ENCODE data around the gene HPS1. TPM values are rescaled to one million over a fixed set of nuclear protein-coding genes. Genes with fewer than 3 reads are reported as not detected.

Gene HPS1
- total RNA-seq, 1 experiment from 2014 or later, result 19.1 TPM

DNA sequence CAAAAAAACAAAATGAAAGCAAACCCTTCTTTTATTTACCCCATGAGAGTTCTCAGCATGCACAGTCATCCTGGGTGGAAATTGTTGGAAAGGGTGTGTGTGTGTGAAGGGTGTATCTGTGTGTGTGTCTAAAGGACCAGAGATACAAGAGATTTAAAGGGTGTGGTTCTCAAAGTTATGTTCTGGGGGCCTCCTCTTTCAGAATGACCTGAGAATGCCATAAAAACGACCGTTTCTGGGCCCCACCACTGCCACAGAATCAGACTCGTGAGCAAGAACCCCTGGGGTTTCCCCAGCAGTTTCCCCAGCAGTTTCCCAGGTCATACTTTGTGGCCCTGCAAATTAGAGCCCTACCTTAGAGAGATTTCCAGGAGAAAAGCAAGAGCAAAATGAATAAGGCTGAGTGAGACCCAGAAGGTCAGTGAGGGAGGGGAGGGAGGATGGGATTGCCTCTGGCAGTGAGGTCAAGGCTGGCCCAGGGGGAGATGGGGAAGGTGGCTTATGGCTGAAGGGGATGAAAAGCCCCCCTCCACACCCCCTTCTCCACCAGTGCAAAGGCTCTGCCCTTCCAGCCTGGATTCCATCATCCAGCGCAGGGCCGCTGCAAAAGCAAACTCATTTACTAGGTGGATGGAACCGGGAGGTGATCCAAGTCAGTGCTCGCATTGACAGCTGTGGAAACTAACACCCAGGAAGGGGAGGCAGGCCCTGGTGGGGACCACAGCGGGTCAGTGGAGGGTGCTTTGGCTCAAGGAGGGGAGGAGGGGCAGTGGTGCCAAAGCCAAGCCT, 42.0 kb downstream of the HPS1 start:
- Histone ChIP-seq H3K4me1 (ENCODE audit: insufficient read depth, low read length) (peaks cover 26% of the 10 kb centered on the region), H3K79me2 (ENCODE audit: low read length) (no peaks in the 10 kb centered on the region), H3K9me2 (replicated peaks; ENCODE audit: low read length) (no peaks in the 10 kb centered on the region), H3K4me3 (ENCODE audit: low read length) (peak overlapping the region; percentile 50), H3K9ac (ENCODE audit: low read length) (peak overlapping the region; percentile 74), H3K9me3 (ENCODE audit: low read length) (no peaks in the 10 kb centered on the region), H3K27ac (ENCODE audit: low read length) (peak overlapping the region; percentile 97), H2AFZ (ENCODE audit: low read length) (peak overlapping the region; percentile 28), H3K4me2 (ENCODE audit: low read length) (peak overlapping the region; percentile 72), H3F3A (ENCODE audit: low read length, unreplicated experiment) (no peaks in the 10 kb centered on the region), H4K20me1 (ENCODE audit: low read length) (no peaks in the 10 kb centered on the region), H3K36me3 (ENCODE audit: low read depth, low read length) (no peaks in the 10 kb centered on the region), H3K27me3 (ENCODE audit: low read length) (no peaks in the 10 kb centered on the region)
- POLR2A ChIA-PET (ENCODE audit: unreplicated experiment), result interaction anchor here (0.7 to 0.9 kb wide), 2 partner anchors 14 to 77 kb away, joined by 3 to 4 read pairs; no protein-coding TSS in a partner anchor
- DNase-seq, result peak; percentile 76
- TSS peak; percentile 77 for BruUV-seq (replicated peaks)
- CTCF ChIA-PET, result interaction anchor here (0.7 to 0.8 kb wide), 2 partner anchors 94 to 95 kb away, joined by 4 read pairs; no protein-coding TSS in a partner anchor
- intact Hi-C loops (cut with micrococcal nuclease), result loop anchor here (1.0 to 10.0 kb wide), 5 partner anchors 11 to 140 kb away; partner anchors contain the start of genes HPS1, LOXL4 and PYROXD2
- ATAC-seq, result peak; percentile 85
- no peak for TF ChIP-seq CTCF (conservative IDR thresholded peaks at IDR 0.05; ENCODE audit: low read depth, low read length)
- no peak for TF ChIP-seq EZH2phosphoT487 (IDR thresholded peaks at IDR 0.05; ENCODE audit: borderline replicate concordance, low read length)
- TF ChIP-seq EZH2 (IDR thresholded peaks at IDR 0.05; ENCODE audit: low read length, unreplicated experiment), result no peak

- POLR2A ChIA-PET (ENCODE audit: unreplicated experiment), result interaction anchor here (0.7 to 0.9 kb wide), 2 partner anchors 13 to 76 kb away, joined by 3 to 4 read pairs; no protein-coding TSS in a partner anchor
- H3K4me3 ChIP-seq (ENCODE audit: low read length), result peak overlapping the region; percentile 50
- H4K20me1 ChIP-seq (ENCODE audit: low read length), result no peaks in the 10 kb centered on the region
- H3F3A ChIP-seq (ENCODE audit: low read length, unreplicated experiment), result no peaks in the 10 kb centered on the region
- CTCF ChIA-PET, result interaction anchor here (0.7 to 0.8 kb wide), 2 partner anchors 93 to 95 kb away, joined by 4 read pairs; no protein-coding TSS in a partner anchor
- DNase-seq (peak; percentile 70), ATAC-seq (peak; percentile 79)
- no peaks in the 10 kb centered on the region for H3K27me3 ChIP-seq (ENCODE audit: low read length)
- no peaks in the 10 kb centered on the region for H3K9me3 ChIP-seq (ENCODE audit: low read length)
- peak overlapping the region; percentile 72 for H3K4me2 ChIP-seq (ENCODE audit: low read length)
- TSS peak; percentile 57 for BruUV-seq (replicated peaks)
- intact Hi-C loops (cut with micrococcal nuclease), result loop anchor here (1.0 to 10.0 kb wide), 5 partner anchors 11 to 139 kb away; partner anchors contain the start of genes HPS1, LOXL4 and PYROXD2
- H3K36me3 ChIP-seq (ENCODE audit: low read depth, low read length), result no peaks in the 10 kb centered on the region
- peak overlapping the region; percentile 97 for H3K27ac ChIP-seq (ENCODE audit: low read length)
- H3K9me2 ChIP-seq (replicated peaks; ENCODE audit: low read length), result no peaks in the 10 kb centered on the region
- no peaks in the 10 kb centered on the region for H3K79me2 ChIP-seq (ENCODE audit: low read length)
- peak overlapping the region; percentile 28; the same call in 1 of the 2 replicates for H2AFZ ChIP-seq (ENCODE audit: low read length)
- TF ChIP-seq CTCF (conservative IDR thresholded peaks at IDR 0.05; ENCODE audit: low read depth, low read length) (no peak), EZH2phosphoT487 (IDR thresholded peaks at IDR 0.05; ENCODE audit: borderline replicate concordance, low read length) (no peak), EZH2 (IDR thresholded peaks at IDR 0.05; ENCODE audit: low read length, unreplicated experiment) (no peak)
- H3K4me1 ChIP-seq (ENCODE audit: insufficient read depth, low read length), result peaks cover 26% of the 10 kb centered on the region
- peak overlapping the region; percentile 74 for H3K9ac ChIP-seq (ENCODE audit: low read length)
Observed at GRCh38 chr10:98403812-98404504, 42.8 kb downstream of the HPS1 start.
